ENCODE results near the gene PPP1R13B.

The PPP1R13B gene

DNA sequence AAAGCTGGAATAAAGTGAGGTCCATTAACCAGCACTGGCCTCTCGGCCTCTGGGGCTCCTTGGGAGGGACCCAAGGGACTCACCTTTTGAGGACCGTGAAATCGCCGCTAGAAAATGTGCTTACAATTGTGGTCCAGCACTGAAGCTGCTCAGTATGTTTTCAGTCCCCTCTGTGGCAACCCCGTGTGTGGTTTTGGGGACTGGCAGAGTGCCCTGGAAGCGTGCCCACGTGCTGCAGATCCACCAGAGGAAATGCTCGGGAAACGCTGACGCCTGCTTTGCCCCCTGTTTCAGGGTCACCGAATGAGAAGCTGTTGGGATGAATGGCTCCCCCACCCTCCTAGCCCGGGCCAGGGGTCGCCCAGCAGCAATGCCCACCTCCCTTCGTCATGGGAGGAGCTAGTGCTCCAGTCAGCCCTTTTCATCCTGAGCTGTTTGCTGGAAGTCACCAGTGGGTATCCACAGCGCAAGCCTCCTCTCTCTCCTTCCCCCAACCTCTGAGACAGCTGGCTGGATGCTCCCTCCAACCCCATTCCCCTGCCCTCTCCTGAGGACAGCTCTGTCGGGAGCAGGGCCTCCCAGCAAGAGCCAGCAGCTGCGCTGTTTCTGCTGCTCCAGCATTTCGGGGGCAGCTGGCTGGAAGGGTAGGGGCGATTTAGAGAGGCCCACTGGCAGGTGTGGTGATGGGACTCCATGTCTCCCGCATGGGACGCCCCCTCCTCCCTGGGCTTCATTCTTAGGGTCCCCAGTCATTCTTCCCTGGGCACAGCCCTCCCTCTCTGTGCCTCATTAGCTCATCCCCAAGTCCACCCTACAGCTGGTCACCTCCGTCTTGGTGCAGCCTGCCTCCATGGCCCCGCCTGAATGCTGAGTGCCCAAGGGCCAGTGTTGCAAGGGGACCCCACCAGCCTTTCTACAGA is 33.2 kb upstream of the PPP1R13B start:
- H3K4me3 ChIP-seq (ENCODE audit: control insufficient read depth, low read depth, low read length) = no peak overlapping the region; the same call in none of the 2 replicates
- DNase-seq (ENCODE audit: low read depth) = peak; percentile 31
- TF ChIP-seq, protein P1, sequence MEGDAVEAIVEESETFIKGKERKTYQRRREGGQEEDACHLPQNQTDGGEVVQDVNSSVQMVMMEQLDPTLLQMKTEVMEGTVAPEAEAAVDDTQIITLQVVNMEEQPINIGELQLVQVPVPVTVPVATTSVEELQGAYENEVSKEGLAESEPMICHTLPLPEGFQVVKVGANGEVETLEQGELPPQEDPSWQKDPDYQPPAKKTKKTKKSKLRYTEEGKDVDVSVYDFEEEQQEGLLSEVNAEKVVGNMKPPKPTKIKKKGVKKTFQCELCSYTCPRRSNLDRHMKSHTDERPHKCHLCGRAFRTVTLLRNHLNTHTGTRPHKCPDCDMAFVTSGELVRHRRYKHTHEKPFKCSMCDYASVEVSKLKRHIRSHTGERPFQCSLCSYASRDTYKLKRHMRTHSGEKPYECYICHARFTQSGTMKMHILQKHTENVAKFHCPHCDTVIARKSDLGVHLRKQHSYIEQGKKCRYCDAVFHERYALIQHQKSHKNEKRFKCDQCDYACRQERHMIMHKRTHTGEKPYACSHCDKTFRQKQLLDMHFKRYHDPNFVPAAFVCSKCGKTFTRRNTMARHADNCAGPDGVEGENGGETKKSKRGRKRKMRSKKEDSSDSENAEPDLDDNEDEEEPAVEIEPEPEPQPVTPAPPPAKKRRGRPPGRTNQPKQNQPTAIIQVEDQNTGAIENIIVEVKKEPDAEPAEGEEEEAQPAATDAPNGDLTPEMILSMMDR (IDR thresholded peaks at IDR 0.05; ENCODE audit: control insufficient read depth, insufficient read depth, low read depth, low read length, missing control alignments) = no peak

DNA sequence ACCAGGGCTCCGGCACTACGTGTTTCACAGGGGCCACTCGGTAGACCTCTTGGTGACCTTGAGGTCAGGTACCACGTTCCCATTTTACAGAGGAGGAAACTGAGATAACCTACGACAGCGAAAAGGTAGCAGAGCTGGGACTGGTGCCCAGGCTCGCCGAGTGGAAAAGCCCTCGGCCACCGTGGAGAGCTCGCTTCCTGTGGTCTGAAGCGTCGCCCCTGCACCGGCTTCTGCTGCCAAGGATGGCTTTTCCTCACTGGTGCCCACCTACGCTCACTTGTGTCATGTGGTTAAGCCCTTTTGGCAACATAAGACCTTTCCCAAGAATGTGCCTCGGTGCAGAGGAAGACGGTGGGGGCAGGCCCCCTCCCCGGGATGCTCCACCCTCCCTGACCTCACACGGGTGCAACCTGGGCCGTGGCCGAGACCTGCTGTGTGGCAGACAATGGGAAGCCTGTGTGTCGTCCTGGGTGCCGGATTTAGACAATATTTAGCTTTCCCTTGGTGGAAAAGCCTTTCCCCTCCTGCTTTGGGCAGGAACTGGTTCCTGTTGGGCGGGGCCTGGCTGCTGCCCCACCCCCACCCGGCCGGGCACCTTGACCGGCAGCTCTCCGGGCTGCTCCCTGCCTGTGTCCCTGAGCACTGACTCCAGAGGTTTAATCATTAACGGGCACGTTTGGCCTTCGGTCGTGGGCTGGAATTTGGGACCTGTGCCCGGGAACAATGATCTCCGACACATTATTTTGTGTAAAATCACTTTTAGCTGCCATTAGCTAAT is 32.4 kb upstream of the PPP1R13B start:
- no peak for DNase-seq (ENCODE audit: low read depth)
- H3K4me3 ChIP-seq (ENCODE audit: control insufficient read depth, low read depth, low read length) = no peak overlapping the region; the same call in 1 of the 2 replicates
- TF ChIP-seq, protein P1 (IDR thresholded peaks at IDR 0.05; ENCODE audit: control insufficient read depth, insufficient read depth, low read depth, low read length, missing control alignments) = no peak

DNA sequence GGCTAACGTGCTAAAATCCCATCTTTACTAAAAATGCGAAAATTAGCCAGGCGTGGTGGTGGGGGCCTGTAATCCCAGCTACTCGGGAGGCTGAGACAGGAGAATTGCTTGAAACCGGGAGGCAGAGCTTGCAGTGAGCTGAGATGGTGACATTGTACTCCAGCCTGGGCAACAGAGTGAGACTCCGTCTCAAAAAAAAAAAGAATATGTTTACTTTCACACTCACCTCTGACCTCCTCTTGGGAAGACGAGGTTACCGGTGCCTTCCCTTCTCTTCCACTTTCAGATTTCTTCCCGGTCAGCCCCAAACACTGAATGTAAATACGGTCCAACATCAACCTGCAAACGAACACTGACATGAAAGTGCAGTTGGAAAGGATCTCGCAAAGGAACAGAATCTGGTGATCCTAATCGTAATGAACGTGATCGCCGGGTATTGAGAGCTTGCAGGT is 31.8 kb upstream of the PPP1R13B start:
- TF ChIP-seq, protein P1 (IDR thresholded peaks at IDR 0.05; ENCODE audit: control insufficient read depth, insufficient read depth, low read depth, low read length, missing control alignments) = no peak
- no peak overlapping the region for H3K4me3 ChIP-seq (ENCODE audit: control insufficient read depth, low read depth, low read length)
- DNase-seq (ENCODE audit: low read depth) = no peak

- DNase-seq (ENCODE audit: low read depth) = no peak
- TF ChIP-seq, protein P1 (IDR thresholded peaks at IDR 0.05; ENCODE audit: control insufficient read depth, insufficient read depth, low read depth, low read length, missing control alignments) = no peak
Measured at GRCh38 chr14:103878180-103878579, 30.8 kb upstream of the PPP1R13B start.

DNA sequence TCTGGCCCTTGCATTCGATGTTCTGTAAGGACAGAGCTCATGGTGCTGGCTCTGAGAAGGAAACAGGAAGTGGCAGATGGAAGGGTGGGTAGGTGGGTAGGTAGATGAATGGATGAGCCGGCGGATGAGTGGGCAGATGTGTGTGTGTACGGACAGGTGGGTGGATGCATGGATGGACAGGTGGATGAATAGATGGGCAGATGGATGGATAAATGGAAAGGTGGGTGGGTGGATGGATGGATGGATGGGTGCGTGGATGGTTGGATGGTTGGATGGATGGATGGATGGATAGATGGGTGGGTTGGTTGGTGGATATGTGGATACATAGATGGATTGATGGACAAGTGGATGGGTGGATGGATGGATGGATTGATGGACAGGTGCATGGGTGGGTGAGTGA is 27.6 kb upstream of the PPP1R13B start:
- H3K4me3 ChIP-seq (ENCODE audit: control insufficient read depth, low read depth, low read length) = no peak overlapping the region
- TF ChIP-seq, protein P1 (IDR thresholded peaks at IDR 0.05; ENCODE audit: control insufficient read depth, insufficient read depth, low read depth, low read length, missing control alignments) = no peak

More at GRCh38 chr14:103878180-103878579, 30.8 kb upstream of the PPP1R13B start:
- H3K4me3 ChIP-seq (ENCODE audit: control insufficient read depth, low read depth, low read length) = no peak overlapping the region

GRCh38 chr14:103872481-103873113 is 25.2 kb upstream of the PPP1R13B start:
- H3K4me3 ChIP-seq (ENCODE audit: control insufficient read depth, low read depth, low read length) = no peak overlapping the region
- no peak for DNase-seq (ENCODE audit: low read depth)
- TF ChIP-seq, protein P1 (IDR thresholded peaks at IDR 0.05; ENCODE audit: control insufficient read depth, insufficient read depth, low read depth, low read length, missing control alignments) = no peak

More for the DNA sequence above, 27.6 kb upstream of the PPP1R13B start:
- no peak for DNase-seq (ENCODE audit: low read depth)
